Measurements from ENCODE around the gene DAB2IP. TPM values are rescaled to one million over a fixed set of nuclear protein-coding genes. Genes with fewer than 3 reads are reported as not detected.

DAB2IP gene
- total RNA-seq, 1 donor from 2014 or later: 0.75 TPM

DNA sequence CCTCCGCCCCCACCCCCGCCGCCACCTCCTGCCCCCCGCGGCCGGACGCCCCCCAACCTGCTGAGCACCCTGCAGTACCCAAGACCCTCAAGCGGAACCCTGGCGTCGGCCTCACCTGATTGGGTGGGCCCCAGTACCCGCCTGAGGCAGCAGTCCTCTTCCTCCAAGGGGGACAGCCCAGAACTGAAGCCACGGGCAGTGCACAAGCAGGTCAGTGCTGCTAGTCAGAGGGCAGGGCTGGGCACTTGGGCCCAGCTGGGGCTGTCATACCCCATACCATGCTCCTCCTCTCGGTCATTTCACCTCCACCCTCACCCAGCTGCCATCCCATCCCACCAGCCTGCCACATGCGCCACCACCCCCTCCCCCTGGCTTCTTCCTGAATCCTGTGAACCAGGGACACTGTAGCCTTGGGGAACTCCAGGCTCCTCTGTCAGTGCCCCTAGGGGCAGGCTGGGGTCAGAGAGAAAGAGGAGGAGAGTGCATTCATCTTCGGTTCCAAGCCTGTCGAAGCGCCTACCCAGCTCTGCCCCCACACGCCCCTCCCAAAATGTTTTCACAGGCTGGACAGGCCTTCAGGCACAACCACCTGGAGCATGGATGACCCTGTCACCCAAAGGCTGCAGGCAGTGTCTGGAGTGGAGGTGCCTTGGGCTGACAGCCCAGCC is 122.0 kb downstream of the DAB2IP start:
- TF ChIP-seq, protein P1, sequence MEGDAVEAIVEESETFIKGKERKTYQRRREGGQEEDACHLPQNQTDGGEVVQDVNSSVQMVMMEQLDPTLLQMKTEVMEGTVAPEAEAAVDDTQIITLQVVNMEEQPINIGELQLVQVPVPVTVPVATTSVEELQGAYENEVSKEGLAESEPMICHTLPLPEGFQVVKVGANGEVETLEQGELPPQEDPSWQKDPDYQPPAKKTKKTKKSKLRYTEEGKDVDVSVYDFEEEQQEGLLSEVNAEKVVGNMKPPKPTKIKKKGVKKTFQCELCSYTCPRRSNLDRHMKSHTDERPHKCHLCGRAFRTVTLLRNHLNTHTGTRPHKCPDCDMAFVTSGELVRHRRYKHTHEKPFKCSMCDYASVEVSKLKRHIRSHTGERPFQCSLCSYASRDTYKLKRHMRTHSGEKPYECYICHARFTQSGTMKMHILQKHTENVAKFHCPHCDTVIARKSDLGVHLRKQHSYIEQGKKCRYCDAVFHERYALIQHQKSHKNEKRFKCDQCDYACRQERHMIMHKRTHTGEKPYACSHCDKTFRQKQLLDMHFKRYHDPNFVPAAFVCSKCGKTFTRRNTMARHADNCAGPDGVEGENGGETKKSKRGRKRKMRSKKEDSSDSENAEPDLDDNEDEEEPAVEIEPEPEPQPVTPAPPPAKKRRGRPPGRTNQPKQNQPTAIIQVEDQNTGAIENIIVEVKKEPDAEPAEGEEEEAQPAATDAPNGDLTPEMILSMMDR (IDR thresholded peaks at IDR 0.05): no peak
- POLR2A ChIA-PET: no interaction called here
- Mint-ChIP-seq H3K4me3 (no peak overlapping the region), H3K27ac (no peak overlapping the region), H3K27me3 (no peaks in the 10 kb centered on the region), H3K4me1 (no peaks in the 10 kb centered on the region), H3K9me3 (peaks cover 4% of the 10 kb centered on the region), H3K36me3 (ENCODE audit: low read depth) (peaks cover 1% of the 10 kb centered on the region)
- intact Hi-C loops (cut with micrococcal nuclease): no loop called here
- DNase-seq (no peak), ATAC-seq (ENCODE audit: low read depth) (no peak)
- CTCF ChIA-PET: no interaction called here

DNA sequence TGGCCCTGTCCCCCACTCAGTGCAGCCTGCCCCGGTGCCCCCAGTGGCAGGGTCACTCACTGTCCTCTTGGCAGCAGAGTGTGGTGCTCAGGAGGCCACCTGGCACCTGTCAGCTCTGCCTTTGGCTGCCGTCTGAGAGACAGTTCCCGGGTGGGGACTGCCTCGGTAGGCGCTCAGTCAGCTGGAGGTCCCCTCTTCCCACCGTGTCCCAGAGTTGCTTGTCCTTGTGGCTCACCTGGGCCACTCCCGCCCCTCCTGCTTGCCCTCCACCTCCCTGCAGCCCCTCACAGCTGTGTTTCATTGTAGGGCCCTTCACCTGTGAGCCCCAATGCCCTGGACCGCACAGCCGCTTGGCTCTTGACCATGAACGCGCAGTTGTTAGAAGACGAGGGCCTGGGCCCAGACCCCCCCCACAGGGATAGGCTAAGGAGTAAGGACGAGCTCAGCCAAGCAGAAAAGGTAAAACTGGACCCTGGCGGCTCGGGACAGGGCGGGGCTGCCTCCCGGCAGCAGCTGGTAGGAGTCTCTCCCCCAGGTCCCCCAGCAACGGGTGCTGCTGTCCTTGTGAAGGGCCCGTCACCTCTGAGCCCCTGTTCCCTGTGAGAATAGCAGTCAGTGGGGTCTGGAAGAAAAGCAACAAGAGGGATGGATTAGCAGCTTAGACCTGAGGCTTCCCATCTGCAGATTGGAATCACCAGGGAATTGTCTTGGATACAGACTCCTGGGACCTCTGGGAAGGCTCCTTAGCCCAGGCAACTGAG is 122.7 kb downstream of the DAB2IP start:
- no peaks in the 10 kb centered on the region for H3K4me1 Mint-ChIP-seq
- DNase-seq: no peak
- ChIA-PET CTCF (no interaction called here), POLR2A (no interaction called here)
- intact Hi-C loops (cut with micrococcal nuclease): no loop called here
- H3K9me3 Mint-ChIP-seq: peaks cover 8% of the 10 kb centered on the region
- no peak for ATAC-seq (ENCODE audit: low read depth)
- H3K27ac Mint-ChIP-seq: no peak overlapping the region
- H3K36me3 Mint-ChIP-seq (ENCODE audit: low read depth): peaks cover 2% of the 10 kb centered on the region
- no peak overlapping the region for H3K4me3 Mint-ChIP-seq
- TF ChIP-seq, protein P1 (IDR thresholded peaks at IDR 0.05): no peak
- H3K27me3 Mint-ChIP-seq: no peaks in the 10 kb centered on the region

- no peak for DNase-seq
Measured at GRCh38 chr9:121774715-121775613, 123.5 kb downstream of the DAB2IP start.

GRCh38 chr9:121776001-121776738 is 124.7 kb downstream of the DAB2IP start:
- H3K27ac Mint-ChIP-seq: no peak overlapping the region
- CTCF ChIA-PET: no interaction called here
- no peak for ATAC-seq (ENCODE audit: low read depth)
- intact Hi-C loops (cut with micrococcal nuclease): no loop called here
- H3K36me3 Mint-ChIP-seq (ENCODE audit: low read depth): peaks cover 2% of the 10 kb centered on the region
- no peaks in the 10 kb centered on the region for H3K27me3 Mint-ChIP-seq
- no peak for DNase-seq
- peaks cover 8% of the 10 kb centered on the region for H3K9me3 Mint-ChIP-seq
- TF ChIP-seq, protein P1 (IDR thresholded peaks at IDR 0.05): no peak
- POLR2A ChIA-PET: no interaction called here
- H3K4me1 Mint-ChIP-seq: no peaks in the 10 kb centered on the region
- no peak overlapping the region for H3K4me3 Mint-ChIP-seq

More at GRCh38 chr9:121774715-121775613, 123.5 kb downstream of the DAB2IP start:
- no peaks in the 10 kb centered on the region for H3K4me1 Mint-ChIP-seq
- POLR2A ChIA-PET: no interaction called here
- intact Hi-C loops (cut with micrococcal nuclease): no loop called here
- no peak overlapping the region for H3K4me3 Mint-ChIP-seq
- peaks cover 2% of the 10 kb centered on the region for H3K36me3 Mint-ChIP-seq (ENCODE audit: low read depth)
- no peak overlapping the region for H3K27ac Mint-ChIP-seq
- no peaks in the 10 kb centered on the region for H3K27me3 Mint-ChIP-seq
- ATAC-seq (ENCODE audit: low read depth): no peak
- TF ChIP-seq, protein P1 (IDR thresholded peaks at IDR 0.05): no peak
- H3K9me3 Mint-ChIP-seq: peaks cover 8% of the 10 kb centered on the region
- CTCF ChIA-PET: no interaction called here
